HepG2 (cell line): ENCODE results near the gene SNX27. TPM values are rescaled to one million over a fixed set of nuclear protein-coding genes. Genes with fewer than 3 reads are reported as not detected.

Source experiments
- ATF3 ChIP-seq: sonication (generic); formaldehyde crosslinking; IDR thresholded peaks from 2 replicates; pipeline ENCODE4 v1.4.0; 2020; ENCODE audit warnings: missing genetic modification reagents
- HIC2 ChIP-seq: sonication (generic); formaldehyde crosslinking; IDR thresholded peaks from 2 replicates; pipeline ENCODE4 v1.9.0; 2022; ENCODE audit warnings: low read depth, missing genetic modification reagents
- IKZF4 ChIP-seq: sonication (generic); formaldehyde crosslinking; IDR thresholded peaks from 2 replicates; pipeline ENCODE4 v1.5.1; 2020; ENCODE audit warnings: borderline replicate concordance, mild to moderate bottlenecking, low read depth, missing genetic modification reagents; ENCODE audit errors: not compliant biosample characterization
- RFXANK ChIP-seq: IDR thresholded peaks from 2 replicates; pipeline ENCODE4 v1.6.1; 2016
- RORA ChIP-seq: sonication (generic); formaldehyde crosslinking; IDR thresholded peaks from 2 replicates; pipeline ENCODE4 v1.5.0; 2020; ENCODE audit warnings: mild to moderate bottlenecking, missing genetic modification reagents, moderate library complexity
- SPEN ChIP-seq: sonication (generic); formaldehyde crosslinking; IDR thresholded peaks from 2 replicates; pipeline ENCODE4 v1.5.1; 2020; ENCODE audit warnings: low read depth, mild to moderate bottlenecking, missing genetic modification reagents
- SRF ChIP-seq: IDR thresholded peaks from 2 replicates; pipeline ENCODE4 v1.6.1; 2011; ENCODE audit warnings: mild to moderate bottlenecking, low read depth, low read length, moderate library complexity
- THAP9 ChIP-seq: sonication (generic); formaldehyde crosslinking; IDR thresholded peaks from 2 replicates; pipeline ENCODE4; 2020; ENCODE audit warnings: missing genetic modification reagents, mild to moderate bottlenecking, borderline replicate concordance
- YEATS4 ChIP-seq: sonication (generic); formaldehyde crosslinking; IDR thresholded peaks from 2 replicates; pipeline ENCODE4 v1.4.0; 2020; ENCODE audit warnings: missing genetic modification reagents, borderline replicate concordance
- ZBTB49 ChIP-seq: sonication (generic); formaldehyde crosslinking; IDR thresholded peaks from 2 replicates; pipeline ENCODE4 v1.4.0; 2020; ENCODE audit warnings: missing genetic modification reagents, borderline replicate concordance
- ZNF576 ChIP-seq: sonication (generic); formaldehyde crosslinking; IDR thresholded peaks from 2 replicates; pipeline ENCODE4 v1.4.0; 2020; ENCODE audit warnings: mild to moderate bottlenecking, missing genetic modification reagents
- ZZZ3 ChIP-seq: sonication (generic); formaldehyde crosslinking; IDR thresholded peaks from 2 replicates; pipeline ENCODE4 v1.4.0; 2020; ENCODE audit warnings: missing genetic modification reagents, mild to moderate bottlenecking, borderline replicate concordance
- polyA plus RNA-seq, 8 experiments: library from polyadenylated mRNA; depleted of rRNA in 3 of 8; stranded (reverse) in 7 of 8; unstranded in 1 of 8; fragments of >200 nt; fragmentation: Illumina TruSeq in 4 of 8; extraction: Trizol in 4 of 8; gene quantifications; 2 replicates each; pipeline versions ENCODE4 v1.2.1 to v1.2.3, GENCODE V29; 2011 to 2016; ENCODE audit warnings: low read depth in 4 of 8, missing spikeins in 1 of 8, mixed read lengths in 1 of 8; ENCODE audit not compliant: insufficient read depth in 1 of 8
- total RNA-seq, 5 experiments: library from RNA; depleted of rRNA; stranded (reverse); fragments of >200 nt; fragmentation: Illumina TruSeq; extraction: Trizol; gene quantifications; 2 replicates each; pipeline ENCODE4 v1.2.3, GENCODE V29; 2016; ENCODE audit warnings: low read depth in 1 of 5
- TF ChIP-seq, protein P1 (sequence below): sonication (generic); formaldehyde crosslinking; IDR thresholded peaks from 2 replicates; pipeline ENCODE4 v1.5.0; 2020; ENCODE audit warnings: mild to moderate bottlenecking, missing genetic modification reagents, borderline replicate concordance

SNX27 gene
- total and polyA plus RNA-seq, 2 of the 13 experiments (the other 11 are each of a cell fraction or from before 2014, with no cell fraction given), result 14.4 to 17.8 TPM

GRCh38 chr1:151611288-151611790 lies 511 bp upstream of the SNX27 start (continued):
- no peak for TF ChIP-seq ZNF576 (CRISPR knock-in tag)
- no peak for TF ChIP-seq HIC2 (CRISPR knock-in tag)
- TF ChIP-seq, protein P1, sequence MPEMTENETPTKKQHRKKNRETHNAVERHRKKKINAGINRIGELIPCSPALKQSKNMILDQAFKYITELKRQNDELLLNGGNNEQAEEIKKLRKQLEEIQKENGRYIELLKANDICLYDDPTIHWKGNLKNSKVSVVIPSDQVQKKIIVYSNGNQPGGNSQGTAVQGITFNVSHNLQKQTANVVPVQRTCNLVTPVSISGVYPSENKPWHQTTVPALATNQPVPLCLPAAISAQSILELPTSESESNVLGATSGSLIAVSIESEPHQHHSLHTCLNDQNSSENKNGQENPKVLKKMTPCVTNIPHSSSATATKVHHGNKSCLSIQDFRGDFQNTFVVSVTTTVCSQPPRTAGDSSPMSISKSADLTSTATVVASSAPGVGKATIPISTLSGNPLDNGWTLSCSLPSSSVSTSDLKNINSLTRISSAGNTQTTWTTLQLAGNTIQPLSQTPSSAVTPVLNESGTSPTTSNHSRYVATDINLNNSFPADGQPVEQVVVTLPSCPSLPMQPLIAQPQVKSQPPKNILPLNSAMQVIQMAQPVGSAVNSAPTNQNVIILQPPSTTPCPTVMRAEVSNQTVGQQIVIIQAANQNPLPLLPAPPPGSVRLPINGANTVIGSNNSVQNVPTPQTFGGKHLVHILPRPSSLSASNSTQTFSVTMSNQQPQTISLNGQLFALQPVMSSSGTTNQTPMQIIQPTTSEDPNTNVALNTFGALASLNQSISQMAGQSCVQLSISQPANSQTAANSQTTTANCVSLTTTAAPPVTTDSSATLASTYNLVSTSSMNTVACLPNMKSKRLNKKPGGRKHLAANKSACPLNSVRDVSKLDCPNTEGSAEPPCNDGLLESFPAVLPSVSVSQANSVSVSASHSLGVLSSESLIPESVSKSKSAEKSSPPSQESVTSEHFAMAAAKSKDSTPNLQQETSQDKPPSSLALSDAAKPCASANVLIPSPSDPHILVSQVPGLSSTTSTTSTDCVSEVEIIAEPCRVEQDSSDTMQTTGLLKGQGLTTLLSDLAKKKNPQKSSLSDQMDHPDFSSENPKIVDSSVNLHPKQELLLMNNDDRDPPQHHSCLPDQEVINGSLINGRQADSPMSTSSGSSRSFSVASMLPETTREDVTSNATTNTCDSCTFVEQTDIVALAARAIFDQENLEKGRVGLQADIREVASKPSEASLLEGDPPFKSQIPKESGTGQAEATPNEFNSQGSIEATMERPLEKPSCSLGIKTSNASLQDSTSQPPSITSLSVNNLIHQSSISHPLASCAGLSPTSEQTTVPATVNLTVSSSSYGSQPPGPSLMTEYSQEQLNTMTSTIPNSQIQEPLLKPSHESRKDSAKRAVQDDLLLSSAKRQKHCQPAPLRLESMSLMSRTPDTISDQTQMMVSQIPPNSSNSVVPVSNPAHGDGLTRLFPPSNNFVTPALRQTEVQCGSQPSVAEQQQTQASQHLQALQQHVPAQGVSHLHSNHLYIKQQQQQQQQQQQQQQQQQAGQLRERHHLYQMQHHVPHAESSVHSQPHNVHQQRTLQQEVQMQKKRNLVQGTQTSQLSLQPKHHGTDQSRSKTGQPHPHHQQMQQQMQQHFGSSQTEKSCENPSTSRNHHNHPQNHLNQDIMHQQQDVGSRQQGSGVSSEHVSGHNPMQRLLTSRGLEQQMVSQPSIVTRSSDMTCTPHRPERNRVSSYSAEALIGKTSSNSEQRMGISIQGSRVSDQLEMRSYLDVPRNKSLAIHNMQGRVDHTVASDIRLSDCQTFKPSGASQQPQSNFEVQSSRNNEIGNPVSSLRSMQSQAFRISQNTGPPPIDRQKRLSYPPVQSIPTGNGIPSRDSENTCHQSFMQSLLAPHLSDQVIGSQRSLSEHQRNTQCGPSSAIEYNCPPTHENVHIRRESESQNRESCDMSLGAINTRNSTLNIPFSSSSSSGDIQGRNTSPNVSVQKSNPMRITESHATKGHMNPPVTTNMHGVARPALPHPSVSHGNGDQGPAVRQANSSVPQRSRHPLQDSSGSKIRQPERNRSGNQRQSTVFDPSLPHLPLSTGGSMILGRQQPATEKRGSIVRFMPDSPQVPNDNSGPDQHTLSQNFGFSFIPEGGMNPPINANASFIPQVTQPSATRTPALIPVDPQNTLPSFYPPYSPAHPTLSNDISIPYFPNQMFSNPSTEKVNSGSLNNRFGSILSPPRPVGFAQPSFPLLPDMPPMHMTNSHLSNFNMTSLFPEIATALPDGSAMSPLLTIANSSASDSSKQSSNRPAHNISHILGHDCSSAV (CRISPR knock-in tag), result no peak
- TF ChIP-seq SRF, result peak; percentile 89
- no peak for TF ChIP-seq IKZF4 (CRISPR knock-in tag)
- no peak for TF ChIP-seq ZZZ3 (CRISPR knock-in tag)
- TF ChIP-seq THAP9 (CRISPR knock-in tag), result no peak
- no peak for TF ChIP-seq RFXANK
- no peak for TF ChIP-seq ATF3
- no peak for TF ChIP-seq SPEN (CRISPR knock-in tag)
- TF ChIP-seq RORA, result no peak
- no peak for TF ChIP-seq YEATS4
- no peak for TF ChIP-seq ZBTB49 (CRISPR knock-in tag)
